WERI-Rb-1 (cell line): ENCODE results near the gene KCNF1.

Experiments used
- DNase-seq: peaks from one replicate; pipeline ENCODE4 v3.0.0-alpha.2; 2020
- H3K27ac ChIP-seq: fragments of 250-450 bp; sonication (Bioruptor Pico); 2 replicates; pipeline ENCODE4 v1.5.1; 2020; ENCODE audit warnings: mild to moderate bottlenecking, moderate library complexity
- H3K27me3 ChIP-seq: fragments of 250-450 bp; sonication (Bioruptor Pico); 2 replicates; pipeline ENCODE4 v1.5.1; 2021; ENCODE audit warnings: mild to moderate bottlenecking, low read depth, moderate library complexity; ENCODE audit not compliant: insufficient read depth, severe bottlenecking
- H3K36me3 ChIP-seq: fragments of 250-450 bp; sonication (Bioruptor Pico); 2 replicates; pipeline ENCODE4 v1.5.1; 2020; ENCODE audit warnings: mild to moderate bottlenecking, moderate library complexity
- H3K4me3 ChIP-seq: 2 replicates; pipeline ENCODE4 v1.5.1; 2011; ENCODE audit warnings: low read depth, mild to moderate bottlenecking, control low read depth, low read length
- H3K9me3 ChIP-seq: fragments of 250-450 bp; sonication (Bioruptor Pico); 2 replicates; pipeline ENCODE4 v1.5.1; 2021; ENCODE audit warnings: mild to moderate bottlenecking, moderate library complexity; ENCODE audit not compliant: severe bottlenecking
- TF ChIP-seq, protein P1 (sequence below): IDR thresholded peaks from 2 replicates; pipeline ENCODE4 v1.5.1; 2011; ENCODE audit warnings: low read depth, mild to moderate bottlenecking, control low read depth, inconsistent platforms, low read length

The KCNF1 gene

DNA sequence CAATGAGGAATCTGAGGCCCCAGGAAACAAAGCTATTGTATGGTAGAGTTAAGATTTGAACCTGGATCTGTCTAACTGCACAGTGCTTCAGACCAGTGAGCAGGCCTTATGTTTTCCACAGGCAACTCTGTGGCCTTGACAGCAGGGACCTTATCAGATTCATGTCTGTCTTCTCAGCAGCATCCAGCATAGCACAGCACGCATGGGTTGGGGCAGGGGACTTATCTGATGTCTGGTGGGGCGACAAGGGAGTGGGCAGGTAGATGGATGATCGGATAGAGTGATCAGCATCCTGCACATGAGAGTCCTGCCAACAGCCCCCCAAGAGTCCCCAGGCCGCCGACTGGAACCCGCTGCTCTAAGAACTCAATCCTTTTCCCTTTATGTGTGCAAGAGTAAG lies 28.7 kb upstream of the KCNF1 start:
- no peaks in the 10 kb centered on the region for H3K36me3 ChIP-seq
- no peaks in the 10 kb centered on the region for H3K9me3 ChIP-seq
- no peak for DNase-seq
- no peak overlapping the region for H3K27ac ChIP-seq
- no peaks in the 10 kb centered on the region for H3K27me3 ChIP-seq
- H3K4me3 ChIP-seq: no peak overlapping the region
- TF ChIP-seq, protein P1, sequence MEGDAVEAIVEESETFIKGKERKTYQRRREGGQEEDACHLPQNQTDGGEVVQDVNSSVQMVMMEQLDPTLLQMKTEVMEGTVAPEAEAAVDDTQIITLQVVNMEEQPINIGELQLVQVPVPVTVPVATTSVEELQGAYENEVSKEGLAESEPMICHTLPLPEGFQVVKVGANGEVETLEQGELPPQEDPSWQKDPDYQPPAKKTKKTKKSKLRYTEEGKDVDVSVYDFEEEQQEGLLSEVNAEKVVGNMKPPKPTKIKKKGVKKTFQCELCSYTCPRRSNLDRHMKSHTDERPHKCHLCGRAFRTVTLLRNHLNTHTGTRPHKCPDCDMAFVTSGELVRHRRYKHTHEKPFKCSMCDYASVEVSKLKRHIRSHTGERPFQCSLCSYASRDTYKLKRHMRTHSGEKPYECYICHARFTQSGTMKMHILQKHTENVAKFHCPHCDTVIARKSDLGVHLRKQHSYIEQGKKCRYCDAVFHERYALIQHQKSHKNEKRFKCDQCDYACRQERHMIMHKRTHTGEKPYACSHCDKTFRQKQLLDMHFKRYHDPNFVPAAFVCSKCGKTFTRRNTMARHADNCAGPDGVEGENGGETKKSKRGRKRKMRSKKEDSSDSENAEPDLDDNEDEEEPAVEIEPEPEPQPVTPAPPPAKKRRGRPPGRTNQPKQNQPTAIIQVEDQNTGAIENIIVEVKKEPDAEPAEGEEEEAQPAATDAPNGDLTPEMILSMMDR: no peak

DNA sequence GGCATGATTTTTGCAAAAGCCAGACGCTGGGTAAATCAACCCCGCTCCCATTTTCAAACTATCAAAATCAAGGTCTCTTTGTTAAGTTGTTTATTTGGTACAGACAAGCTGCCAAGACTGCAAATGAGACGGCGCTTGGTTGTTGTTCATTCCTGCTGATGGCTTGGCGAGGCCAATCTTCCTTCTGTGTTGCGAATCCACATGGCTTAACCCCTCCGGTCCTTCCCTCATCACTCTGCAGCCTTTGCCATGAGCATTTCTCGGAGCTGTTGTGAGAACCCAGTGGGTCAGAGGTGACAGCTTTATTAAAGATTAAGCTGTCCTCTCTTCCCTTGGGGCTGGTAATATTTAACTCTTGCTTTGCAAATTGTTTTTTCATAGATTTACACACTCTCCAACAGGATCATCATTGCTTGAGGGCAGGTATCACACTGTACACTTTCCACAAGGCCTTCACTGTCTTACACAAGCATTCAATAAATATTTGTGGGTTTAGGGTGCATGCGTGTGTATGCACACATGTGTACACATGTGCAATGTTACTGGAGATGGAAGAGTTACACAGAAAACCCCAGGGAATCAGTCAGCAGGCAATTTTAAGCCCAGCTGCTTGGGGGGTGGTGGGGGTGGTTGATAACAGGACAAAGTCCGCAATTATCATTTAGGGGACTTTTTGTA lies 27.8 kb upstream of the KCNF1 start:
- DNase-seq: no peak
- TF ChIP-seq, protein P1: no peak
- Histone ChIP-seq H3K27ac (no peak overlapping the region), H3K27me3 (no peaks in the 10 kb centered on the region), H3K36me3 (no peaks in the 10 kb centered on the region), H3K9me3 (no peaks in the 10 kb centered on the region), H3K4me3 (no peak overlapping the region)

GRCh38 chr2:10884574-10884975 lies 27.2 kb upstream of the KCNF1 start:
- Histone ChIP-seq H3K4me3 (no peak overlapping the region), H3K27ac (no peak overlapping the region), H3K9me3 (no peaks in the 10 kb centered on the region), H3K36me3 (no peaks in the 10 kb centered on the region), H3K27me3 (no peaks in the 10 kb centered on the region)
- no peak for DNase-seq
- TF ChIP-seq, protein P1: no peak

DNA sequence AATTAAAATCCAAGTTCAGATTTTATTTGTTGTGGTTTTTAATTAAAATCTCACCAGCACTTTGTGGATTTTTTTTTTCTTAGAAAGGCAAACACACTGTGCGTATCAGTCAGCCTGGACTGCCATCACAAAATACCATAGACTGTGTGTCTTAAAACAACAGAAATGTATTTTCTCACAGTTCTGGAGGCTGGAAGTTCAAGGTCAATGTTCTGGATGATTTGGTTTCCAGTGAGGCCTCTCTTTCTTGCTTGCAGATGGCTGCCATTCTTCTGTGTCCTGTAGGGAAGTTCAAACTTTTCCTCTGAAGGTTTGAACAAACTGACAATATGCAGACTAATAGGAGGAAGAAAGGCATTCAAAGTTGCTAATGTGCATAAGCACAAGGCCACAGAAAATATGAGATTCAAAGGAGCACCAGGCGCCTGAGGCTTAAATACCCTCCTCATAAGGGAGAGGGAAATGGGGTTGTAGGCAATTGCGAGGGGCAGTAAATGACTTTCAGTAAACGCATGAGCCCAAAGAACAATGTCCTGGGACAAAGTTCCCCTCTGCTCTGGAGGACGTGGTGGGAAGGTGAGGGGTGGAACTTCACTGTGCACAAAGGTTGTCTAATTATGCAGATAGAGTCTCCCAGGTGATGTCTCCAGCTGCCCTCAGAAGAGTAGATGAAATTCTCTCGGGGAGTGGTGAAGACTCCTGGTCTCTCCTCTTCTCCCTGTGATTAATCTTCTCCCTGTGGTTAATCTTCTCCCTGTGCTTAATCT lies 26.5 kb upstream of the KCNF1 start:
- DNase-seq: no peak
- TF ChIP-seq, protein P1: no peak
- Histone ChIP-seq H3K36me3 (no peaks in the 10 kb centered on the region), H3K4me3 (no peak overlapping the region), H3K9me3 (no peaks in the 10 kb centered on the region), H3K27ac (no peak overlapping the region), H3K27me3 (no peaks in the 10 kb centered on the region)

DNA sequence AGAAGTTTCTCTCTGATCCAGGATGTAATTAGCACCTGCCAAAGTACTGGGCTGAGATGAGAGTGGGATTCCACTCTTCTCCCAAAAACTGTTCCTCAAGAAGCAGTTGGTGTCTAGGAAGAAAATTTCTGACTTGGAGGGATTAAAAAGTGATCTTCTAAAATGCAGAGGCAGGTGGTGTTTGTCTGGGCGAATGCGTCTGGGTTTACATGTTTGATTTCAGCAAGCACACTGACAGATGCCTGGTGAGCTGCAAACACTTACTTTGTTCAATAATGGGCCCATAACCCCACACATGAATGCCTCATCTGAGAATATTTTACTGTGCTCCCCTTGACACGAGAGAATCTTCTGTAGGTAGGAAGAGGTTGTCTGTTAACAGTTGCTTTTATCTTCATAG lies 24.3 kb upstream of the KCNF1 start:
- TF ChIP-seq, protein P1: no peak
- Histone ChIP-seq H3K36me3 (no peaks in the 10 kb centered on the region), H3K4me3 (no peak overlapping the region), H3K27me3 (no peaks in the 10 kb centered on the region), H3K9me3 (no peaks in the 10 kb centered on the region), H3K27ac (peak overlapping the region; percentile 44)
- DNase-seq: peak; percentile 58
